Colonic mucosa (tissue), 4 donors: Measurements from ENCODE around the gene COQ10A. TPM values are rescaled to one million over a fixed set of nuclear protein-coding genes. Genes with fewer than 3 reads are reported as not detected.

Source experiments
- DNase-seq: peaks from one replicate; pipeline ENCODE4 v3.0.0-alpha.2; 2020
- H3K27ac ChIP-seq: fragments of 200-600 bp; one replicate; pipeline ENCODE4 v1.8.0; 2021
- H3K27me3 ChIP-seq: fragments of 200-600 bp; one replicate; pipeline ENCODE4 v1.8.0; 2021
- H3K36me3 ChIP-seq: fragments of 200-600 bp; one replicate; pipeline ENCODE4 v1.8.0; 2021
- H3K4me1 ChIP-seq: fragments of 200-600 bp; one replicate; pipeline ENCODE4 v1.8.0; 2021; ENCODE audit warnings: mild to moderate bottlenecking
- H3K4me3 ChIP-seq: fragments of 200-600 bp; one replicate; pipeline ENCODE4 v1.8.0; 2021
- H3K9ac ChIP-seq, 2 donors: one replicate each; pipeline ENCODE4 v1.7.0; 2013; ENCODE audit warnings: control low read depth in 2 of 2, low read depth in 2 of 2, low read length in 2 of 2
- H3K9me3 ChIP-seq: fragments of 200-600 bp; one replicate; pipeline ENCODE4 v1.8.0; 2021
- CTCF ChIP-seq: fragments of 200-600 bp; IDR thresholded peaks from one replicate; pipeline ENCODE4 v1.8.0; 2022; ENCODE audit warnings: antibody characterized with exemption, mild to moderate bottlenecking
- intact Hi-C: fragments of 100-400 bp; cut with DNase I; formaldehyde crosslinking; loops from one replicate; pipeline ENCODE4 v1.14.1; 2022
- total RNA-seq, 2 donors: library from RNA; stranded (reverse); fragmentation: NEBNext Ultra II Directional in 1 of 2; extraction: Animal tissue kit (Norgen Biotek cat#: 25700) in 1 of 2; gene quantifications; one replicate each; pipeline ENCODE4 v1.2.1, GENCODE V29; 2021
- donor health status: healthy.
- donor health status: DM: no; HTN: no; CAD: no.
- donor health status: DM: no; HTN: no; CAD: no.

COQ10A gene
- total RNA-seq, 2 donors from 2014 or later: 4.2 to 4.5 TPM

- TF ChIP-seq CTCF: no peak
- intact Hi-C loops: no loop called here
Measured at GRCh38 chr12:56229916-56230431, 36.8 kb upstream of the COQ10A start, which contains the start of gene SLC39A5. SLC39A5 (plus strand) TSS chr12:56230051; CDS start chr12:56231275, 1,224 bp downstream.

GRCh38 chr12:56230432-56231183 is 36.1 kb upstream of the COQ10A start:
- Histone ChIP-seq H3K36me3 (no peaks in the 10 kb centered on the region), H3K27ac (peak overlapping the region; percentile 75), H3K4me1 (no peaks in the 10 kb centered on the region), H3K4me3 (peak overlapping the region; percentile 41), H3K9ac (peak overlapping the region; percentile 70 to 89), H3K9me3 (no peaks in the 10 kb centered on the region), H3K27me3 (no peaks in the 10 kb centered on the region)
- no peak for TF ChIP-seq CTCF
- DNase-seq: peak; percentile 92
- intact Hi-C loops: no loop called here

More at GRCh38 chr12:56229916-56230431, 36.8 kb upstream of the COQ10A start, which contains the start of gene SLC39A5:
- Histone ChIP-seq H3K27me3 (no peaks in the 10 kb centered on the region), H3K36me3 (no peaks in the 10 kb centered on the region), H3K4me3 (peak within 1 kb of the TSS; percentile 41), H3K4me1 (peaks cover 1% of the 10 kb centered on the region), H3K9ac (peak within 1 kb of the TSS; percentile 70 to 89), H3K27ac (peak within 1 kb of the TSS; percentile 75), H3K9me3 (no peaks in the 10 kb centered on the region)
- DNase-seq: peak; percentile 40

- H3K4me1 ChIP-seq: no peaks in the 10 kb centered on the region
- H3K27ac ChIP-seq: peak overlapping the region; percentile 75
- peak overlapping the region; percentile 70 to 89 for H3K9ac ChIP-seq
- no peak for DNase-seq
- no peak for TF ChIP-seq CTCF
- peak overlapping the region; percentile 41 for H3K4me3 ChIP-seq
- H3K36me3 ChIP-seq: no peaks in the 10 kb centered on the region
- H3K9me3 ChIP-seq: no peaks in the 10 kb centered on the region
- intact Hi-C loops: no loop called here
- H3K27me3 ChIP-seq: no peaks in the 10 kb centered on the region
Measured at GRCh38 chr12:56231184-56231582, 35.6 kb upstream of the COQ10A start.

- TF ChIP-seq CTCF: no peak
- Histone ChIP-seq H3K27me3 (no peaks in the 10 kb centered on the region), H3K9me3 (no peaks in the 10 kb centered on the region), H3K4me1 (no peaks in the 10 kb centered on the region), H3K36me3 (no peaks in the 10 kb centered on the region), H3K27ac (no peak overlapping the region), H3K4me3 (no peak overlapping the region), H3K9ac (no peak overlapping the region)
- intact Hi-C loops: no loop called here
- DNase-seq: no peak
Measured at GRCh38 chr12:56234746-56235436, 31.9 kb upstream of the COQ10A start.

- Histone ChIP-seq H3K9ac (no peak overlapping the region), H3K4me3 (no peak overlapping the region), H3K36me3 (no peaks in the 10 kb centered on the region), H3K4me1 (no peaks in the 10 kb centered on the region), H3K27me3 (no peaks in the 10 kb centered on the region), H3K9me3 (no peaks in the 10 kb centered on the region), H3K27ac (no peak overlapping the region)
- DNase-seq: no peak
- intact Hi-C loops: no loop called here
- no peak for TF ChIP-seq CTCF
Measured at GRCh38 chr12:56236091-56236490, 30.7 kb upstream of the COQ10A start.
